Stomach (tissue), 9 donors: Measurements from ENCODE around the gene S1PR4. TPM values are rescaled to one million over a fixed set of nuclear protein-coding genes. Genes with fewer than 3 reads are reported as not detected.
"Not testable (repeated sequence)": the region's sequence is repeated elsewhere in the genome, so short reads cannot be mapped to it uniquely, and the experiment has no call there.

Experiments used
- DNase-seq, 2 donors: peaks; one replicate each; pipeline versions ENCODE4 v3.0.0 to v3.0.0-alpha.2; 2013 to 2019
- H3K27ac ChIP-seq, 5 donors: fragments of 200-600 bp in 4 of 5; sonication (generic) in 4 of 5; one replicate each; pipeline ENCODE4 v1.5.1; 2013 to 2019; ENCODE audit warnings: mild to moderate bottlenecking in 1 of 5, moderate library complexity in 1 of 5
- H3K27me3 ChIP-seq, 3 donors: fragments of 200-600 bp; sonication (generic); one replicate each; pipeline ENCODE4 v1.5.1; 2017 to 2019; ENCODE audit warnings: mixed run types in 1 of 3
- H3K36me3 ChIP-seq, 4 donors: fragments of 200-600 bp; sonication (generic); 1 replicate in 3 of 4; 2 replicates in 1 of 4; pipeline ENCODE4 v1.5.1; 2016 to 2019
- H3K4me1 ChIP-seq, 4 donors: fragments of 200-600 bp; sonication (generic); one replicate each; pipeline ENCODE4 v1.5.1; 2016 to 2019
- H3K4me3 ChIP-seq, 4 donors: fragments of 200-600 bp; sonication (generic) in 3 of 4; one replicate each; pipeline ENCODE4 v1.5.1; 2016 to 2019; ENCODE audit warnings: mild to moderate bottlenecking in 1 of 4
- H3K9me3 ChIP-seq, 4 donors: fragments of 200-600 bp; sonication (generic); one replicate each; pipeline ENCODE4 v1.5.1; 2016 to 2019
- EP300 ChIP-seq: sonication (generic); formaldehyde crosslinking; IDR thresholded peaks from one replicate; pipeline ENCODE4 v1.6.1; 2017; ENCODE audit warnings: antibody characterized with exemption
- POLR2A ChIP-seq, 4 donors: fragments of 450-650 bp; IDR thresholded peaks; one replicate each; pipeline ENCODE4 v1.6.1; 2016; ENCODE audit warnings: antibody characterized with exemption in 4 of 4, control low read depth in 2 of 4, mild to moderate bottlenecking in 1 of 4, moderate library complexity in 1 of 4
- POLR2AphosphoS5 ChIP-seq, 3 donors: sonication (generic); formaldehyde crosslinking; IDR thresholded peaks; one replicate each; pipeline ENCODE4 v1.6.1; 2016; ENCODE audit warnings: antibody characterized with exemption in 3 of 3
- WGBS, 5 donors: extraction: QIAGEN DNeasy Blood & Tissue Kit in 3 of 5; methylation state at CpG; one replicate each; pipeline versions ENCODE4 v1.1.5 to v1.1.7; 2013 to 2018; 5-methylcytosine and 5-hydroxymethylcytosine counted together
- intact Hi-C: fragments of 100-400 bp; cut with DNase I; formaldehyde crosslinking; loops from one replicate; pipeline ENCODE4 v1.15.1; 2023; ENCODE audit warnings: low total_unique reads
- polyA plus RNA-seq, 3 donors: library from polyadenylated mRNA; stranded (reverse); fragments of 200-250 nt; gene quantifications; one replicate each; pipeline ENCODE4 v1.2.3, GENCODE V29; 2013
- total RNA-seq, 5 donors: library from RNA; depleted of rRNA; stranded (reverse); fragments of >200 nt; gene quantifications; one replicate each; pipeline versions ENCODE4 v1.1.0 to v1.2.3, GENCODE V29; 2014 to 2016
- TF ChIP-seq, protein P1 (sequence below), 7 experiments: fragments of 450-650 bp in 4 of 7; fragments of 200-600 bp in 3 of 7; sonication (generic) in 3 of 7; IDR thresholded peaks; one replicate each; pipeline ENCODE4 v1.5.1; 2016 to 2019; ENCODE audit warnings: antibody characterized with exemption in 7 of 7, control low read depth in 2 of 7, mild to moderate bottlenecking in 1 of 7
- donor health status: healthy with polysubstance abuse.
- donor health status: Bipolar disorder and iron deficiency.
- donor health status: healthy.

The S1PR4 gene
- total and polyA plus RNA-seq, 8 donors, result 1.3 to 22.2 (median 3.4) TPM; not detected in 2

GRCh38 chr19:3150739-3151329 is 27.7 kb upstream of the S1PR4 start:
- Histone ChIP-seq H3K27ac (no peak overlapping the region), H3K27me3 (peaks cover 0 to 36% (median 4%) of the 10 kb centered on the region in 3 donors), H3K4me1 (peaks cover 0 to 13% (median 0%) of the 10 kb centered on the region in 4 donors), H3K36me3 (peaks cover 0 to 27% (median 7%) of the 10 kb centered on the region in 4 donors), H3K4me3 (no peak overlapping the region), H3K9me3 (no peaks in the 10 kb centered on the region)
- intact Hi-C loops, result no loop called here
- WGBS, 5 donors, result 81 to 88% (median 84%) methylated on average over 5 of the region's 5 CpGs
- DNase-seq, result no peak
- TF ChIP-seq POLR2AphosphoS5 (IDR thresholded peaks at IDR 0.05) (no peak), POLR2A (IDR thresholded peaks at IDR 0.05) (no peak), EP300 (no peak)
- TF ChIP-seq, protein P1, sequence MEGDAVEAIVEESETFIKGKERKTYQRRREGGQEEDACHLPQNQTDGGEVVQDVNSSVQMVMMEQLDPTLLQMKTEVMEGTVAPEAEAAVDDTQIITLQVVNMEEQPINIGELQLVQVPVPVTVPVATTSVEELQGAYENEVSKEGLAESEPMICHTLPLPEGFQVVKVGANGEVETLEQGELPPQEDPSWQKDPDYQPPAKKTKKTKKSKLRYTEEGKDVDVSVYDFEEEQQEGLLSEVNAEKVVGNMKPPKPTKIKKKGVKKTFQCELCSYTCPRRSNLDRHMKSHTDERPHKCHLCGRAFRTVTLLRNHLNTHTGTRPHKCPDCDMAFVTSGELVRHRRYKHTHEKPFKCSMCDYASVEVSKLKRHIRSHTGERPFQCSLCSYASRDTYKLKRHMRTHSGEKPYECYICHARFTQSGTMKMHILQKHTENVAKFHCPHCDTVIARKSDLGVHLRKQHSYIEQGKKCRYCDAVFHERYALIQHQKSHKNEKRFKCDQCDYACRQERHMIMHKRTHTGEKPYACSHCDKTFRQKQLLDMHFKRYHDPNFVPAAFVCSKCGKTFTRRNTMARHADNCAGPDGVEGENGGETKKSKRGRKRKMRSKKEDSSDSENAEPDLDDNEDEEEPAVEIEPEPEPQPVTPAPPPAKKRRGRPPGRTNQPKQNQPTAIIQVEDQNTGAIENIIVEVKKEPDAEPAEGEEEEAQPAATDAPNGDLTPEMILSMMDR (IDR thresholded peaks at IDR 0.05), result no peak

- Histone ChIP-seq H3K4me3 (no peak overlapping the region), H3K27ac (no peak overlapping the region), H3K4me1 (peaks cover 0 to 4% (median 0%) of the 10 kb centered on the region in 4 donors), H3K36me3 (peaks cover 0 to 27% (median 7%) of the 10 kb centered on the region in 4 donors), H3K27me3 (peaks cover 0 to 26% (median 4%) of the 10 kb centered on the region in 3 donors), H3K9me3 (no peaks in the 10 kb centered on the region)
- DNase-seq, result no peak
- intact Hi-C loops, result no loop called here
- WGBS, 5 donors, result 78 to 86% (median 83%) methylated on average over 9 to 14 of the region's 14 CpGs
- TF ChIP-seq POLR2AphosphoS5 (IDR thresholded peaks at IDR 0.05), result no peak
- TF ChIP-seq POLR2A (IDR thresholded peaks at IDR 0.05), result no peak
- TF ChIP-seq, protein P1 (IDR thresholded peaks at IDR 0.05), result no peak
- TF ChIP-seq EP300, result no peak
These were observed 26.8 kb upstream of the S1PR4 start for GRCh38 chr19:3151563-3152418.

- Histone ChIP-seq H3K4me3 (no peak overlapping the region), H3K27ac (no peak overlapping the region), H3K36me3 (peaks cover 0 to 27% (median 7%) of the 10 kb centered on the region in 4 donors), H3K27me3 (peaks cover 0 to 26% (median 4%) of the 10 kb centered on the region in 3 donors), H3K9me3 (no peaks in the 10 kb centered on the region), H3K4me1 (peaks cover 0 to 4% (median 0%) of the 10 kb centered on the region in 4 donors)
- DNase-seq, result no peak
- TF ChIP-seq, protein P1 (IDR thresholded peaks at IDR 0.05), result no peak
- TF ChIP-seq POLR2AphosphoS5 (IDR thresholded peaks at IDR 0.05) (no peak), POLR2A (IDR thresholded peaks at IDR 0.05) (no peak), EP300 (no peak)
- intact Hi-C loops, result no loop called here
- 88 to 98% (median 94%) methylated on average over 3 of the region's 3 CpGs for WGBS, 5 donors
These were observed 26.2 kb upstream of the S1PR4 start for GRCh38 chr19:3152419-3152780.

DNA sequence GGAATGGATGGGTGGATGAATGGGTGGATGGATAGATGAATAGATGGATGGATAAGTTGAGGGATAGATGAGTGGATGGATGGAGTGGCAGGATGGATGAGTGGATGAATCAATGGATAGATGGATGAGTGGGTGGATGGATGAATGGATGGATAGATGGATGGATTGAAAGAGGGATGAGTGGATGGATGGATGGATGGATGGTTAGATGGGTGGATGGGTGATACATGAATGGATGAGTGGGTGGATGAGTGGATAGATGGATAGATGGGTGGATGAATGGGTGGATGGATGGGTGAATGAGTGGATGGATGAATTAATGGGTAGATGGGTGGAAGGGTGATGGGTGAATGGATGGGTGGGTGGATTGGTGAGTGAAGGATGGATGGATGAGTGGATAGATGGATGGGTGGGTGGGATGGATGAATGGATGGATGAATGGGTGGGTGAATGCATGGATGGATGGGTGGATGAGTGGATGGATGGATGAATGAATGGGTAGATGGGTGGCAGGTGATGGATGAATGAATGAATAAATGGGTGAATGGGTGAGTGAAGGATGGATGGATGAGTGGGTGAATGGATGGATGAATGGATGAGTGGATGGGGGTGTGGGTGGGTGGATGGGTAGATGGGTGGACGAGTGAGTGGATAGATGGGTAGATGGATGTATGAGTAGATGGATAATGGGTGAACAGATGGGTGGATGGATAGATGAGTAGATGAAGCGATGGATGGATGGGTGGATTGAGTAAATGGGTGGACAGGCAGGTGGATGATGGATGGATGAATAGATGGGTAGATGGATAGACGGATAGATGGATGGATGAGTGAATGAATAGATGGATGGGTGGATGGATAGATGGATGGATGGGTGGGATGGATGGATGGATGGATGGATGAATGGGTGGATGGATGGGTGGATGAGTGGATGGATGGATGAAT is 25.0 kb upstream of the S1PR4 start:
- peaks cover 0 to 31% (median 7%) of the 10 kb centered on the region in 4 donors for H3K36me3 ChIP-seq
- no peak for DNase-seq
- no peak overlapping the region for H3K27ac ChIP-seq
- H3K9me3 ChIP-seq, result no peaks in the 10 kb centered on the region
- intact Hi-C loops, result no loop called here
- TF ChIP-seq EP300 (no peak), POLR2A (IDR thresholded peaks at IDR 0.05) (no peak), POLR2AphosphoS5 (IDR thresholded peaks at IDR 0.05) (no peak)
- TF ChIP-seq, protein P1 (IDR thresholded peaks at IDR 0.05), result no peak
- no peak overlapping the region for H3K4me3 ChIP-seq
- peaks cover 0 to 4% (median 0%) of the 10 kb centered on the region in 4 donors for H3K4me1 ChIP-seq
- peaks cover 0 to 26% (median 4%) of the 10 kb centered on the region in 3 donors for H3K27me3 ChIP-seq
- 82 to 89% (median 87%) methylated on average over 3 of the region's 3 CpGs for WGBS, 5 donors

GRCh38 chr19:3154447-3154846 is 24.1 kb upstream of the S1PR4 start:
- H3K4me3 ChIP-seq, DNase-seq, H3K4me1 ChIP-seq, H3K9me3 ChIP-seq, intact Hi-C loops: not testable (repeated sequence)
- WGBS, 5 donors, result 91 to 94% (median 92%) methylated on average over 3 of the region's 3 CpGs
- H3K27ac ChIP-seq, result peak overlapping the region in 4 of 5 donors; percentile 37 to 75 (median 47)
- peaks cover 0 to 23% (median 4%) of the 10 kb centered on the region in 3 donors for H3K27me3 ChIP-seq
- H3K36me3 ChIP-seq, result peaks cover 0 to 24% (median 7%) of the 10 kb centered on the region in 4 donors
